GM12872 (cell line): ENCODE results near the gene RNF31.

Experiments
- TF ChIP-seq, protein P1 (sequence below): IDR thresholded peaks from 3 replicates; pipeline ENCODE4 v1.5.1; 2011; ENCODE audit warnings: low read depth, mild to moderate bottlenecking, low read length, moderate library complexity; ENCODE audit not compliant: insufficient read depth

Gene RNF31

DNA sequence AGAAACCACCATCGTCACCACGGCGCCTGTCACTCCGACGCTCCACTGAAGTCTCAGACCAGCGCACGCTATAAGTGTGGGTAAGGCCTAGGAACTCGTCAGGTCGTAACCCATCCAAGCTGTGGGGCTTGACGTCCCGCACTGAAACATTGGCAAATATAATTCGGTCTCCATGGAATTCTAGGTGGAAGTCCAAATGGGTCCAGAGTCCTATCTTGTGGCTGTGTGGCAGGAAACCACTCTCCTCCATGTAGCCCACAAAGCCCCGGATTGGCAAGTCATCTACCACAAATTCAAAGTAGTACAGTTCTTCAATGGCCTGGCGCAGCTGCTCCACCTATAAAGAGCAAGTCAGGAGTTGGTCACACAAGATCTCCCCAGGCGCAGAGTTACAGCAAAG, 45.6 kb downstream of the RNF31 start:
- TF ChIP-seq, protein P1, sequence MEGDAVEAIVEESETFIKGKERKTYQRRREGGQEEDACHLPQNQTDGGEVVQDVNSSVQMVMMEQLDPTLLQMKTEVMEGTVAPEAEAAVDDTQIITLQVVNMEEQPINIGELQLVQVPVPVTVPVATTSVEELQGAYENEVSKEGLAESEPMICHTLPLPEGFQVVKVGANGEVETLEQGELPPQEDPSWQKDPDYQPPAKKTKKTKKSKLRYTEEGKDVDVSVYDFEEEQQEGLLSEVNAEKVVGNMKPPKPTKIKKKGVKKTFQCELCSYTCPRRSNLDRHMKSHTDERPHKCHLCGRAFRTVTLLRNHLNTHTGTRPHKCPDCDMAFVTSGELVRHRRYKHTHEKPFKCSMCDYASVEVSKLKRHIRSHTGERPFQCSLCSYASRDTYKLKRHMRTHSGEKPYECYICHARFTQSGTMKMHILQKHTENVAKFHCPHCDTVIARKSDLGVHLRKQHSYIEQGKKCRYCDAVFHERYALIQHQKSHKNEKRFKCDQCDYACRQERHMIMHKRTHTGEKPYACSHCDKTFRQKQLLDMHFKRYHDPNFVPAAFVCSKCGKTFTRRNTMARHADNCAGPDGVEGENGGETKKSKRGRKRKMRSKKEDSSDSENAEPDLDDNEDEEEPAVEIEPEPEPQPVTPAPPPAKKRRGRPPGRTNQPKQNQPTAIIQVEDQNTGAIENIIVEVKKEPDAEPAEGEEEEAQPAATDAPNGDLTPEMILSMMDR = no peak

DNA sequence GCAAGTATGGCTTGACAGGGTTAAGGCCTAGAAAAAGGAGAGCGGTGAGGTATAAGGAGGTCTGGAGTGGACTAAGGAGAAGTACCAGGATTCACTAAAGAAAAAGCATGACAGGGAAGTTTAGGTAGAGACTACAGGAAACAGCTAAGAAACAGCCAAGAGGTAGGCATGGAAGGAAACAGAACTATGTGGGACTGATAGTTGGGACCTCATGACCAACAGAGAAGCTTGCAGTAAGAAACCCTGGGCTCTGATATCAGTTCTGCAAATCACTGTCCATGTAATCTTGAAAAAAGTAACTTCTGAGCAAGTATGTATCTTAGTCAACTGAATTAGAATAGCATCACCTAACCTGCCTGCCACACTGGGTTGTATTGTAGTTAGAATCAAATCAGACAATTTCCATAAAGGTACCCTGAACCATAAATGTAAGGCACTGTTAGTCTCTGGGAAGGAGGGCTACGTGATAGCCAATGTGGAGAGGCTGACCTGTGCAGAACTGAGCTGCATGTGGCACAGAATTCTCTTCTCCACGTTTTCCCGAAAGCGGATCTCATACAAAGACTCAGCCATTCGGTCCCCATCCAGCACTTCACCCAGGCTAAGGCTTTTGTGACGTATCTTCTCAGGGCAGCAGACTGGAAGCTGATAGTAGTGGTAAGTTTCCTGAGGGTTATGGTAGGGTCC, 47.0 kb downstream of the RNF31 start:
- TF ChIP-seq, protein P1 = no peak

DNA sequence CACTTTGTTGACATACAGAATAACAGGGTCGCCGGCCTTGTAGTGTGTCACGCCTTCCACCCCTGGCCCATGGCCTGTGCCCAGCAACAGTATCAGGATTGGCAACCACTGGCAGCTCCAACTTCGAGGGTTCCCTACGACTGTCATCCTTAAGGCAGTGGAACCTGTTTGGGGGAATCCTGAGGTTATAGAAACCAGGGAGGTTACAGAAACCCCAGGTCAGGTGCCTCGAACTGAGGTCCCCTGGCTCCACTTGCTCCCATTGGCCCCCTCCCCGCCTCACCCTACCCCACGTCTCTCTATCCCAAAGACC, 47.5 kb downstream of the RNF31 start:
- TF ChIP-seq, protein P1 = no peak

DNA sequence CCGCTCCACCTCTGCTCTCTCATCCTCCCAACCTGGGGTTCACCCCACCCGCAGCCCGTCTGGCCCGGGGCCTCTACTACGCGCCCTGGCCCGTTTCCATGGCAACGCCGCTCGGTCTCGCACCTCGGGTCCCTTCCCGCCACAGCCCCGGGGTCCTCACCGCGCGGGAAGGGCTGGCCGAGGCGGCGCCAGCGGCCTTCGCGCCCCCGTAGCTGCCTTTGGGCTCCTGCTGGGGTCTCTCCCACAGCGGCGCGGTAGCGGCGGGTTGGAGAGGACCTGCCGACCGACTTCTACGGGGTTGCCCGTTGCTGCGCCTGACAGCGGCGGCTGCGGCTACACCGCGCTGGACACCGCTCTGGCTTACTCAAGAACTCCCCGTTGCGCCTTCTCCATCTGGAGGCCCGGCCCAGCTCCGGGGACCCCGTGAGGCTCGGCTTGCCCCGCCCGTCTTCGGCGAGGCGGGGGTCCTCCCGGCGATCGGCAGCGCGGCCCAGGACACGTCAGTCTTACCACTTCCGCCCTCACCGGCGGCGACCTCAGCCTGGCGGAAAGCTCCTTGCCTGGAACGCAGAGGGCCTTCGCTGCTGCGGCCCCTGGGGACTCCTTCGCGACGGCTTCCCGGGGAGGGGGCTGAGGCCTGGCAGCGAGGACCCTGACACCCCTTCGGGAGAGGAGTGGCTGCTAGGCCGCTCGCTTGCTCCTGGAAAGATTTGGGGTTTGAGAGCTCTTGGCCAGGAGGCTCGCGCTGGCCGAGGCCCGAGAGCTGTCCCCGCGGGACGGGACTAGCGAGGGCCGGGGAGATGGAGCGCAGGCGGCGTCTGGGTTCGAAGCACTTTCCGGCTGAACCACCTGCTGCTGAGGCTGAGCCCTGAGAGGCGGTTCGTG, 48.1 kb downstream of the RNF31 start, which contains the start of gene TM9SF1:
Gene TM9SF1, minus strand, starts transcription at position 256 of the 885 bp plus-strand sequence. CDS start 422 bp downstream, outside the sequence.
- TF ChIP-seq, protein P1 = no peak

DNA sequence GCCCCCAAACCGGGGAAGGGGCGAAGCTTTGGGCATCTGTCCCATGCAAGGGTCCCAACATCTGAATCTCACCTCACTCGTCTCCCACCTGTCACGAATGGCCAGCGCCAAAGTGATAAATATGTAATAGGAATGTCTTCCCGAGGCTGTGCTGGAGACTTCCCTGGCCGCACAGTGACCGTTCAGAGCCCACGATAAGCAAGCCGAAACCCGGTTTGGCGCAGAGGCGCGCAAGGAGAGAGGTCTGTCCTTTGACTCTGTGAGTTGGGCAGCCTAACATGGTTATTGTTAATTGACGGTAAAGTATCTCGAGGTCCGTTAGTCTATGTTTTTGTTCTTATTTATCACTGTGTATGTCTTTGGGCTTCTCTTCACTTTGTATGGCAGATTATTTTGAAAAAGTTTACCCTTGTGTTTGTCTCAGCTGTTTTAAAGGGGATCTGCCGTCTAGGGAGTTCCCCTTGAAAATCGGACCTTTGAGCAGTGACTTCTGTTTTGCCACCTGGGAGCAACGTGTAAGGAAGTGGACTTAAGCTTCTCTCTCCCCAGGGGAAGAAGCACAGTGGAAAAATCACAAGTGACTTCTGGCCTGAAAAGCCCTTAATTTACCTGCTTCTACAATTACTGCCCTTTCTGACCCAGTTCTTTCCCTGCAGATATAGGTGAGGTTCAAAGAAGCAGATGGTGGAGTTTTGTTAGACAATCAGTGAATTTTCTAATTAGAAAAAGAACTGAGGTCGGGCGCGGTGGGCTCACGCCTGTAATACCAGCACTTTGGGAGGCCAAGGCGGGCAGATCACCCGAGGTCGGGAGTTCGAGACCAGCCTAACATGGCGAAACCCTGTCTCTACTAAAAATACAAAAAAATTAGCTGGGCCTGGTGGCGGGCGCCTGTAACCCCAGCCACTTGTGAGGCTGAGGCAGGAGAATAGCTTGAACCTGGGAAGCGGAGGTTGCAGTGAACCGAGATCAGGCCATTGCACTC, 49.1 kb downstream of the RNF31 start:
- TF ChIP-seq, protein P1 = no peak

DNA sequence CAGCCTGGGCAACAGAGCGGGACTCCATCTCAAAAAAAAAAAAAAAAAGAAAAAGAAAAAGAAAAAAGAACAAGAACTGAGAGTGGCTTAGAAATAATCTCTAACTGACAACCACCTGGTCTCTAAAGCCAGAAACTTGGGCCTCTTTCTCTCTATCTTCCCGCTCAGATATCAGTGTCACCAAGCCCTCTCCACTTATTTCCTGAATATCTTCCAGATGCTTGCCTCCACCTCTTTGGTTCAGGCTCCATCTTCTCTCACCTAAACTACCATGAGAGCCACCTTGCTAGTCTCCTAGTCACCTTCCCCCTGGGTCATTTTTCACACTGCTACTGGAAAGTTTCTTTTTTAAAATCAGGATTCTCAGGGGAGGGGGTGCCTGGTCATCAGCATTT, 49.8 kb downstream of the RNF31 start:
- TF ChIP-seq, protein P1 = no peak
